NB4 (cell line): ENCODE measurements around the gene PRIMPOL.

Source experiments
- CTCF ChIP-seq: IDR thresholded peaks from one replicate; pipeline ENCODE4 v1.5.1; 2012; ENCODE audit warnings: low read depth, low read length
- MAX ChIP-seq: IDR thresholded peaks from 2 replicates; pipeline ENCODE4 v1.6.1; 2011; ENCODE audit warnings: low read depth, low read length
- POLR2A ChIP-seq: IDR thresholded peaks from 2 replicates; pipeline ENCODE4 v1.6.1; 2011; ENCODE audit warnings: mild to moderate bottlenecking; ENCODE audit not compliant: insufficient read length; ENCODE audit errors: extremely low read depth

- TF ChIP-seq CTCF = no peak
- no peak for TF ChIP-seq MAX
- no peak for TF ChIP-seq POLR2A
Observed at GRCh38 chr4:184668511-184669114, 19.1 kb downstream of the PRIMPOL start.
